ENCODE data around the gene PRDM13. TPM values are rescaled to one million over a fixed set of nuclear protein-coding genes. Genes with fewer than 3 reads are reported as not detected.
A peak's percentile ranks its signal among the peaks of the same experiment; 100 is the strongest.

PRDM13 gene
- total and polyA plus RNA-seq, 12 donors = not detected

DNA sequence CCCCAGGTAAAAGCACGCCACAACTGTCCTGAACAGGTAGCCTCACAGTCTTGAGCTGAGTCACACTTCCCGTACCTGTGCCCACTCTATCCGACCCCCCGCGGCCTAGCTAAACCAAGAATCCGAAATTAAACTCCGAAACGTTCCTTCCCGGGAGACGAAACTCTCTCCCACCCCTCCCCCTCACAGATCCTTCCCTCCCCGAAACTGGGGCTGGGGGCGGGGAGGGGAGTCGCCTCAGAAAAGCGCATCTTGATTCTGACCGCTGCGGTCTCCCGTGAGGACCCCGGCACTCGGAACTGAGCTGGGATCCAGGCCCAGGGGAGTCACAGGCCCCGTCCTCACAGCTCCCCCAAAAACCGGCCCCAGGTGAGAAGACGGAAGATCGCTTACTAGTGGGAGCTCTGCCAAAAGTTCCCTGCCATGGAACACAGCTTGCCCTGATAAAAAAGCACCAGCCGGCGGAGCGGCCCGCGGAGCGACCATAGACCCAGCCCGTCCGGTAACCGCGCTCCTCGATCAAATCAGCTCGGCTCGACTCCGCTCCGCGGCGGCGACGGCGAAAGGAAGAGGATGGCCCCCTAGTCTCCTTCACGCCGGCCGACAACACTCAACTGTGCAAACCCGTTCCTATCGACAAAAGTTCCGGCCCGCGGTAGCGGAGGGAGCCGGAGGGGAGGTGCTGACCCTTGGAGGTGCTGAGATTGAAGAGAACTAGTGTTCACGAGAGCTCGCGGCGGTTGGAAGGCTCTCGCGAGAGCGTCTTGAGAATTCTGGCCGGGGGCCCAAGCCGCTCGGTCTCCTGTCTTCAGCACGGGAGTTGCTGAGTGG, 38.3 kb upstream of the PRDM13 start, which contains the start of gene CCNC:
Gene CCNC (minus strand): TSS at position 558 of the 831 bp plus-strand sequence. CDS start 133 bp downstream, at position 425.
- Histone ChIP-seq H3K4me3 (peak within 1 kb of the TSS; percentile 76 to 98 (median 94)), H3K27ac (peak within 1 kb of the TSS; percentile 26 to 89 (median 84)), H3K36me3 (no peaks in the 10 kb centered on the region), H3K4me1 (peaks cover 4 to 33% (median 26%) of the 10 kb centered on the region in 9 donors), H3K9me3 (no peaks in the 10 kb centered on the region), H3K27me3 (no peaks in the 10 kb centered on the region)
- 0 to 1% methylated on average over 64 of the region's 64 CpGs for WGBS, 2 donors
- peak; percentile 93 for DNase-seq
- ATAC-seq = peak; percentile 99 to 100 (median 99)
- TF ChIP-seq, protein P1, sequence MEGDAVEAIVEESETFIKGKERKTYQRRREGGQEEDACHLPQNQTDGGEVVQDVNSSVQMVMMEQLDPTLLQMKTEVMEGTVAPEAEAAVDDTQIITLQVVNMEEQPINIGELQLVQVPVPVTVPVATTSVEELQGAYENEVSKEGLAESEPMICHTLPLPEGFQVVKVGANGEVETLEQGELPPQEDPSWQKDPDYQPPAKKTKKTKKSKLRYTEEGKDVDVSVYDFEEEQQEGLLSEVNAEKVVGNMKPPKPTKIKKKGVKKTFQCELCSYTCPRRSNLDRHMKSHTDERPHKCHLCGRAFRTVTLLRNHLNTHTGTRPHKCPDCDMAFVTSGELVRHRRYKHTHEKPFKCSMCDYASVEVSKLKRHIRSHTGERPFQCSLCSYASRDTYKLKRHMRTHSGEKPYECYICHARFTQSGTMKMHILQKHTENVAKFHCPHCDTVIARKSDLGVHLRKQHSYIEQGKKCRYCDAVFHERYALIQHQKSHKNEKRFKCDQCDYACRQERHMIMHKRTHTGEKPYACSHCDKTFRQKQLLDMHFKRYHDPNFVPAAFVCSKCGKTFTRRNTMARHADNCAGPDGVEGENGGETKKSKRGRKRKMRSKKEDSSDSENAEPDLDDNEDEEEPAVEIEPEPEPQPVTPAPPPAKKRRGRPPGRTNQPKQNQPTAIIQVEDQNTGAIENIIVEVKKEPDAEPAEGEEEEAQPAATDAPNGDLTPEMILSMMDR (IDR thresholded peaks at IDR 0.05) = no peak
- intact Hi-C loops (cut with DNase I) = loop anchor here in 6 of 10 donors (2.0 to 10.0 kb wide), 4 partner anchors 46 to 144 kb away; partner anchors contain the start of genes USP45 (in 3 of the 6) and PNISR (in 1 of the 6)

- H3K9me3 ChIP-seq = no peaks in the 10 kb centered on the region
- 74 to 83% methylated on average over 2 of the region's 2 CpGs for WGBS, 2 donors
- TF ChIP-seq, protein P1 (IDR thresholded peaks at IDR 0.05) = no peak
- ATAC-seq = no peak
- H3K27ac ChIP-seq = no peak overlapping the region
- H3K27me3 ChIP-seq = no peaks in the 10 kb centered on the region
- no peak for DNase-seq
- H3K4me1 ChIP-seq = no peaks in the 10 kb centered on the region
- H3K36me3 ChIP-seq = no peaks in the 10 kb centered on the region
- no peak overlapping the region for H3K4me3 ChIP-seq
- intact Hi-C loops (cut with DNase I) = no loop called here
Observed at GRCh38 chr6:99573980-99574617, 32.5 kb upstream of the PRDM13 start.

GRCh38 chr6:99575544-99576227, 30.9 kb upstream of the PRDM13 start:
- Histone ChIP-seq H3K4me1 (no peaks in the 10 kb centered on the region), H3K27ac (no peak overlapping the region), H3K9me3 (no peaks in the 10 kb centered on the region), H3K4me3 (no peak overlapping the region), H3K27me3 (peaks cover 0 to 11% (median under 1%) of the 10 kb centered on the region in 7 donors), H3K36me3 (no peaks in the 10 kb centered on the region)
- DNase-seq (no peak), ATAC-seq (no peak)
- 85 to 95% methylated on average over 2 of the region's 2 CpGs for WGBS, 2 donors
- TF ChIP-seq, protein P1 (IDR thresholded peaks at IDR 0.05) = no peak
- intact Hi-C loops (cut with DNase I) = no loop called here

DNA sequence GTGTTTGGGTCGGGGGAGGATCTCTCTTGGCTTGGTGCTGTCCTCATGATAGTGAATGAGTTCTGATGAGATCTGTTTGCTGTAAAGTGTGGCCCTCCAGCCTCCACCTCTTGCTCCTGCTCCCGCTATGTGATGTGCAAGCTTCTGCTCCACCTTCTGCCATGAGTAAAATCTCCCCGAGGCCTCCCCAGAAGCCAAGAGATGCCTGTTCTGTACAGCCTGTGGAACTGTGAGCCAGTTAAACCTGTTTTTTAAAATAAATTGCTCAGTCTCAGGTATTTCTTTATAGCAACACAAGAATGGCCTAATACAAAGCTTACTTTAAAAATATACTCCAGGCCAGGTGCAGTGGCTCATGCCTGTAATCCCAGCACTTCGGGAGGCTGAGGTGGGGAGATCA, 26.9 kb upstream of the PRDM13 start:
- intact Hi-C loops (cut with DNase I) = loop anchor here in 2 of 10 donors (10.0 kb wide), 1 partner anchor 165 kb away; no protein-coding TSS in a partner anchor
- DNase-seq (no peak), ATAC-seq (no peak)
- no peaks in the 10 kb centered on the region for H3K9me3 ChIP-seq
- H3K36me3 ChIP-seq = no peaks in the 10 kb centered on the region
- H3K4me1 ChIP-seq = no peaks in the 10 kb centered on the region
- no peak overlapping the region for H3K27ac ChIP-seq
- peaks cover 0 to 38% (median 17%) of the 10 kb centered on the region in 7 donors for H3K27me3 ChIP-seq
- TF ChIP-seq, protein P1 (IDR thresholded peaks at IDR 0.05) = no peak
- H3K4me3 ChIP-seq = no peak overlapping the region
- 71 to 79% methylated on average over 4 of the region's 4 CpGs for WGBS, 2 donors
